C4-2B (cell line): ENCODE measurements around the gene FAP.

Source experiments
- H3K27ac ChIP-seq: fragments of 450-650 bp; 2 replicates; pipeline ENCODE4 v1.5.1; 2017
- CTCF ChIP-seq: fragments of 450-650 bp; conservative IDR thresholded peaks from 2 replicates; pipeline ENCODE4 v1.5.1; 2017; ENCODE audit warnings: mild to moderate bottlenecking
- ZFX ChIP-seq: fragments of 450-650 bp; IDR thresholded peaks from 2 replicates; pipeline ENCODE4 v1.6.1; 2017

Gene FAP

GRCh38 chr2:162253435-162253834, 10.2 kb upstream of the FAP start:
- TF ChIP-seq ZFX, result no peak
- TF ChIP-seq CTCF, result no peak
- H3K27ac ChIP-seq, result peak overlapping the region; percentile 20; the same call in 1 of the 2 replicates

DNA sequence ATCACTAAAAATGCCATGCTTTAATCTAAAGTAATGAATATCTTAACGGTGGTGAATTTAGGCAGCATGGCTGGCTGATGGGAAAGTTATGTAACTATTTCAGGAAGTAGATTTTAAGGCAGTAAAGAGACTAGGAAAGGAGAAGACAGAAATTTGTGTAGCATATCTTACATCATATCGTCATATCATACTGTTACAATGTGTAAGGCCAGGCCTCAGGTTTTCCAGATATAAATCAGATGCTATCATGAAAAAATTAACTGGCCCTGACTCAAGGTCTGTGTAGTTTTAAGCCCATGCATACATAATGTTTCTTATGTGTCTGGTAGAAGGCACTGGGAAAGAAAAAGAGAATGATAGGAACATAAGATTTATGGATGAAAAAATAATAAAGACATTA, 8.9 kb upstream of the FAP start:
- TF ChIP-seq CTCF, result no peak
- no peak for TF ChIP-seq ZFX
- H3K27ac ChIP-seq, result peak overlapping the region; percentile 45; the same call in 1 of the 2 replicates

DNA sequence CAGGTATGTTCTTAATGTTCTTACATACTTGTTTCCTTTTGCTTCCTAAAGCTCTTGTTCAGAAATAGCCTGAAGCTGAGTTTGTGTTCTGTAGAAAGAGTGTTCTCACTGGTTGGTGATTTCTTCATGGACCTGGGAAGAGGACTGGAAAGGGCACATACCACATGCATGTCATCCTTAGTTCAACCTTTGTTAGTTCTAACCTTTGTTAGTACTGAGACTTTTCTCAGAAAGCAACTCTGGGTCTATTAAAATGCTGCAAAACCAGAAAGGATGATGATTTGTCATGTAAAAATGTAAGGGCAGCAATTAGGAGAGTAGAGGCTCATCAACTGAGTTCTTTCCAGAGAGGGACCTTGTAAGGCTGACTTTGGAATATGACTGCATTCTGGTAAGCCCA, 2.5 kb upstream of the FAP start:
- TF ChIP-seq ZFX, result no peak
- TF ChIP-seq CTCF, result no peak
- H3K27ac ChIP-seq, result no peak overlapping the region

GRCh38 chr2:162245061-162245460, 1.8 kb upstream of the FAP start:
- H3K27ac ChIP-seq, result no peak overlapping the region

DNA sequence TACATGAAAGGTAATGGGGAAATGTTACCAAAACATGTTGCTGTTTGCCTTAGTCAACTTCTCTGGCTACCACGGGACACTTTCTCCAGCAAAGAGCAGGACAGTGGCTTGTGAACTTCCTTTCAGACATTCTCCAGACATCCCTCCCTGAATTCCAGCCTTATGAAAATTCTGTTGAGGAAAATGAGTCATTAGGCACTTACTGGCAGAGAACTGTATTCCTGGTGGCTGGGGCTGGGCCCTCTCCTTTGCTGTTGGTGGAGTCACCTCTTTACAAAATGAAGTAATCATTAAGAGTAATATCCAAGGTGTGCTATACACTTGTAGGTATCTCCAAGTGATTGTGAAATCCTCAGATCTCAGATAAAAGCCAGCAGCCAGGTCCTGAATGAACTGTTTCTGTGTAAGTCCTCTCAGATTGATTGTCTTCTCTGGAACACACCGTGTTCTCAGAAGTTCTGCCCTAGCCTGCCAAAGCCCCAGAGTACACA, 1.3 kb upstream of the FAP start:
- H3K27ac ChIP-seq, result peak overlapping the region; percentile 21; the same call in 1 of the 2 replicates
- TF ChIP-seq ZFX, result no peak

More at GRCh38 chr2:162245061-162245460, 1.8 kb upstream of the FAP start:
- TF ChIP-seq ZFX (no peak), CTCF (no peak)

GRCh38 chr2:162243715-162244114, 470 bp upstream of the FAP start:
- TF ChIP-seq ZFX (no peak), CTCF (no peak)
- H3K27ac ChIP-seq, result no peak overlapping the region

DNA sequence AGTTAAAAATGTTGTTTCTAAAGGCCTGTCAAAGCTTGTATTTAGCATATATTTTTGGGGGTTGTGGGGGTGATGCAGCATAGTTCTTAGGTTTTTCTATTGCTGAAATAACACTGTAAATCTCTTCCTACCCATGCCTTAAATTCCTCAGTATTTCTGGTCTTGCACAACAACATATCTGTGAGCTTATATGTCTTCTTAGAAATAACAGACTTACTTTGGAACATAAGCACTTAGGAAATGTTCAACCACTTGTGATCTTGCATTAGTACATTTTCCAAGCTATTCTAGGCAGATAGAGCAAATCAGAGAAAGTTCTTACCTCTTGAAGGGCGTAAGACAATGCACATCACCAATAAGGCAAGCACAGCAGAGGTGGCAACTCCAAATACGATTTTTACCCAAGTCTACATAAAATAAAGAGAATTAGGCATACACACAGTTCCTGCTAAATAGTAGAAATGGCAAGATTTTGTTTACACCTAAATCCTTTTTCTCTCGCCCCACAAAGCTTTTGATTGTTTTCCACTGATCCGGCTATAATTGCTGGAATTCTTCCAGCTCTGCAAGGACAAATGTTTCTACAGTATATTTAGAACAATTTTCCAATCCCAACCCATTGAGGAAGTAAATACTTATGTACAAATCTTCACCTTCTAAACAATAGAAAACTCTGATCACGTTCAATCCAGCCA, 512 bp downstream of the FAP start:
- H3K27ac ChIP-seq, result no peak overlapping the region

More for the DNA sequence above, 512 bp downstream of the FAP start:
- TF ChIP-seq ZFX (no peak), CTCF (no peak)
